ENCODE measurements around the gene SUGP1.
"Not testable (repeated sequence)": the region's sequence is repeated elsewhere in the genome, so short reads cannot be mapped to it uniquely, and the experiment has no call there.

Gene SUGP1, protein sequence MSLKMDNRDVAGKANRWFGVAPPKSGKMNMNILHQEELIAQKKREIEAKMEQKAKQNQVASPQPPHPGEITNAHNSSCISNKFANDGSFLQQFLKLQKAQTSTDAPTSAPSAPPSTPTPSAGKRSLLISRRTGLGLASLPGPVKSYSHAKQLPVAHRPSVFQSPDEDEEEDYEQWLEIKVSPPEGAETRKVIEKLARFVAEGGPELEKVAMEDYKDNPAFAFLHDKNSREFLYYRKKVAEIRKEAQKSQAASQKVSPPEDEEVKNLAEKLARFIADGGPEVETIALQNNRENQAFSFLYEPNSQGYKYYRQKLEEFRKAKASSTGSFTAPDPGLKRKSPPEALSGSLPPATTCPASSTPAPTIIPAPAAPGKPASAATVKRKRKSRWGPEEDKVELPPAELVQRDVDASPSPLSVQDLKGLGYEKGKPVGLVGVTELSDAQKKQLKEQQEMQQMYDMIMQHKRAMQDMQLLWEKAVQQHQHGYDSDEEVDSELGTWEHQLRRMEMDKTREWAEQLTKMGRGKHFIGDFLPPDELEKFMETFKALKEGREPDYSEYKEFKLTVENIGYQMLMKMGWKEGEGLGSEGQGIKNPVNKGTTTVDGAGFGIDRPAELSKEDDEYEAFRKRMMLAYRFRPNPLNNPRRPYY

DNA sequence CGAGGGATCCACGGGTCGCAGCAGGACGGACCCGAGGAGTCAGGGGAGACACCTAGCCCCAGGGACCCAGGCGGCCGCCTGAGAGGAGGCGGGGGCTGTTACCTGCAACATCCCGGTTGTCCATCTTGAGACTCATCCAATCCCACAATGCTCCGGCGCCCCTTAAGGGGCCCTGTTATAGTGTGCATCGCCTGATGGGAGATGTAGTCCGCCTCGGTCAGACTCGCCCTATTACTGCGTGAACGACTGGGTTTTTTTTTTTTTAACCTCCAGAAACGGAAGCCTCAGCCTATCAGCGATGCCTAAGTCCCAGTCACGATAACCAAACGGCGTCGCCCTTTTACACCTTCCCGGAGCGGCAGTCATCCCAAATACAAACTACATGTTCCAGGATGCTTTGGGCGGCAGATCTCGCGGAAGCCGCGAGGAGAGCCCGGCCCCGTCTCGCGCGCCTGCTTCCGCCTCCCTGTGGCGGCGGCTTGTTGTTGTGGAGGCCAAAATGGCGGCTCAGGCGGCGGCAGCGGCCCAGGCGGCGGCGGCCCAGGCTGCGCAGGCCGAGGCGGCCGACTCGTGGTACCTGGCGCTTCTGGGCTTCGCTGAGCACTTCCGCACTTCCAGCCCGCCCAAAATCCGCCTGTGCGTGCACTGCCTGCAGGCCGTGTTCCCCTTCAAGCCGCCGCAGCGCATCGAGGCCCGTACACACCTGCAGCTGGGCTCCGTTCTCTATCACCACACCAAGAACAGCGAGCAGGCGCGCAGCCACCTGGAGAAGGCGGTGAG lies at the start of gene SUGP1, which contains the start of gene MAU2:
SUGP1 (minus strand) TSS at position 149 of the 780 bp plus-strand sequence; CDS start at position 136, 13 bp downstream.
MAU2 (plus strand) TSS at position 469 of the 780 bp plus-strand sequence; CDS start at position 500, 31 bp downstream.
- DNase-seq (ENCODE audit: low read depth) = peak; percentile 82

DNA sequence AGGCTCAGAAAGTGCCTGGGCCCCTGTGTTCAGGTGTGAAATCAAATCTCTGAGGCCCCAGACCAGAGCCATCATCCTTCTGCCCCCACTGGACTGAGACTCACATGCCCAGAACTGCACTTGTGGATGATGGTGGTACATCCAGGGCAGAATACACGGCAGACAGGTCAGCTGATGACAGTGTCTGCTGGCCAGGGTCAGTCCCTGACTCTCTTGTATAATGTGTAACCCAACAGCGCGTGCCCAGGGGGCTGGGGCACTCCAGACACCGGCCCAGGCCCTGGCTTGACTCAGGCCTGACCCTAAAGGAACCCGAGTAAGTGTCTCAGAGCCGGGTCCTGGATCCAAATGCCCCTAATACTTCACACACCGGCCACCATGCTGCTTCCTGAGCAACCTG lies 47.8 kb upstream of the SUGP1 start:
- no peak for DNase-seq (ENCODE audit: low read depth)

DNA sequence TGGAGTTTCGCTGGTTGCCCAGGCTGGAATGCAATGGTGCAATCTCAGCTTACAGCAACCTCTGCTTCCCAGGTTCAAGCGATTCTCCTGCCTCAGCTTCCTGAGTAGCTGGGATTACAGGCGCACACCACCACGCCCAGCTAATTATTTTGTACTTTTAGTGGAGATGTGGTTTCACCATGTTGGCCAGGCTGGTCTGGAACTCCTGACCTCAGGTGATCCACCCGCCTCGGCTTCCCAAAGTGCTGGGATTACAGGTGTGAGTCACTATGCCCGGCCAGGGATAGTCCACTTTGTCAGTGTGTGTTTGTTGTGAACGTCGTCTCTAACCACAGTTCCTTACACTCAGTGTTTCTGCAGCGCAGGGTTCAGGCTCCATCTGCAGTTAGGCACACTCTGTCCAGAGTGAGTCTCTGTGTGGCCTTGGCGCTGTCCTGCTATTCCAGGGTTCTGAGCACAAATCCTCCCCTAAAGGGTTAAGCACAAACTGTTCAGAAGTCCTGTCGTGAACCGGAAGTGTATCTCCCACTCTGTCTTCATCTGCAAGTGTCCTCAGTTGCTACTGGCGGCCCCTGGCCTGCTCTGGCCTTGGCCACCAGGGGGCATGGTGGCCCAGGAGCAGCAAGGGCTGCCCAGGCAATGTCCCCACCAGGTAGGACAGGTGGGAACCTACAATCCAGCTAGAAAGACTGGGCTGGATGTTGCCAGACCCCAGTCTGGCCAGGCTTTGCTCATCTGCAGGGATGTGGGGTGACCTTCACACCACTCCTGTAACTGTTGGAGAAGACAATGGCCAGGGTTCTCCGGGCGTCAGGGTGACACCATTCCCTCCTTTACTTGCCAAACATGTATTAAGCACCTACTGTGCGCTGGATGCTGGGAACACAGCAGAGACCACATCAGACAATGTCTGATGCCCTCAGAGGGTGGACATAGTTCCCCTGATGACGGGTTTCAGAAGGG lies 46.4 kb upstream of the SUGP1 start:
- peak; percentile 36 for DNase-seq (ENCODE audit: low read depth)

DNA sequence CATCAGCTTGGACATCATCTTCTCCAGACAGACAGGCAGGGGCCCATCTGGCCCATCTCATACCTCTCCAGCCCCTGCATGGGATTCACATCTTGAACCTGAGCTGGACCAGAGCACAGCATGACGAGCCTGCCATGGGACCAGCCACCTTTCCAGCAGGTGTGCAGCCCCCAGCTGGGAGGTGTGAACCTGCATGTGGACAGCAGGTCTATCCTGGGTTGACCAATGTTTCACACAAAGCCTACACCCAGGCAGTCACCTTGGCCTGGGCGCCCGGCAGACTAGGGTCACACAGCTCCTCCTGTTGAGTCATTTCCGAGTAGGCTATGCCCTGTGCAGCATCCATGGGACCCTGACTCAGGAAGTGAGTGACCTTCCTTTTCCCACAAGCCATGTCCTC lies 41.8 kb upstream of the SUGP1 start:
- DNase-seq (ENCODE audit: low read depth) = no peak

DNA sequence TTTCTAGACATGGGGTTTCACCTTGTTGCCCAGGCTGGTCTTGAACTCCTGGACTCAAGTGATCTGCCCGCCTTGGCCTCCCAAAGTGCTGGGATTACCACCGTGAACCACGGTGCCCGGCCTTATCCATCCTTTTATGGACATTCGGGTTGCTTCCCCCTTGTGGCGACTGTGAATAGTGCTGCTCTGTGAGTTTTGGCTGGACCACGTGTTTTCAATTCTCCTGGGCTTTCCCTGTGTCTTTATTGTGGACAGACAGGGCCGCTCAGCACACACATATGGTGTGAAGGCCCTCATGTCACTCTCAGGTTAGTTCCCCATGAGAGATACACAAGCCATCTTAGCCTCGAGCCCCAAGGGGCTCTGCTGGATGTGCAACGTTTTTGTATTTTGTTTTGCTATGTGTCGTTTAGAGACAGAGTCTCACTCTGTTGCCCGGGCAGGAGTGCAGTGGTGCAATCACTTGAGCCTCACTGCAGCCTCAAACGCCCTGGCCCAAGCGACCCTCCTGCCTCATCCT lies 40.8 kb upstream of the SUGP1 start:
- DNase-seq (ENCODE audit: low read depth) = peak; percentile 80

DNA sequence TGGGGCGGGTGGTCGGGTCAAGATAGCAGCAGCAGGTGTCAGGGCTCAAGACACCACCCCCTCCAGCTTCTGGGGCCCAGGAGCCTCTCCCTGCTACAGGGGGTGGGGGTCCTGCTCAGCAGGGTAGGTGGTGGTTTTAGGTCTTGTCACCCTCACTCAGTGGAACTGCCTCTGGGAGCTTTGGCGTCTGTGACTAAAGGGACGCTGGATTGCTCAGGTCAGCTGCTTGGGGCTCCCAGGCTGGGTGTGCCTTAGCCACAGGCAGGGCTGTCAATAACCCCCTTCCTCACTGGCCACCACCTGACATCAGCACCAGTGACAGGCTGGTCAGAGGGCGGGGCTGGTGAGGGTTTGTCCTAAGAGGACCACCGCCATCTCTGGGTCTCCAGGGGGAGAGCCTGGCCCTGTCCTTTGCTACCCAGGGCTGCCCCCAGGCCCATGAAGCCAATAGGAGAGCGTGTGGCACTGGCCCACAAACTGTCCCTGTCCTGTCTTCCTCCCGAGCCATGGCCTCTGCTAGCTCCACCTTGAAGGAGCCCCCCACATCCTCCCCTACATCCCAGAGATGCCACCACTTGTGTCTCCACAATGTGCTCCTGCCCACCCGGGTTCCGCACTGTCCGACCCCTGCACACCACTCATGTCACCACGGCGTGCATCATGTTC lies 36.7 kb upstream of the SUGP1 start:
- no peak for DNase-seq (ENCODE audit: low read depth)

DNA sequence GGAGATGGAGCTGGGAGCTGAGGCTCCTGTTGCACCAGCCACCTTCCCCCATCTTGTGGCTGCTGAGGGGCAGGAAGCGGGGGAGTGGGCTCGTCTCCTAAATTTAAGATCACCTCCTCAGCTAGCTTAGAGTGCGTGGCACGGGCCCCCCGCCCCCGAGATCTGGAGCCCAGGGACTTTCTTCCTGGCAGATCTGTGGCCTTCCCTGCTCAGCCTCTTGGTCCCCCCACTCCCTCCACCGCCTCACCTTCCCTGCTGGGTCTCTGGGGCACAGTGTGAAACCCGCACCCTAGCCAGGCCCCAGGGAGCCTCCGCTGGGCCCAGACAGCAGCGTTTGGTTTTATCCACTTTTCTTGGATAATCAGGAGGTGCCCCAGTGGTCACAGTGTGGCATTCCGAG lies 36.2 kb upstream of the SUGP1 start:
- DNase-seq (ENCODE audit: low read depth) = no peak

DNA sequence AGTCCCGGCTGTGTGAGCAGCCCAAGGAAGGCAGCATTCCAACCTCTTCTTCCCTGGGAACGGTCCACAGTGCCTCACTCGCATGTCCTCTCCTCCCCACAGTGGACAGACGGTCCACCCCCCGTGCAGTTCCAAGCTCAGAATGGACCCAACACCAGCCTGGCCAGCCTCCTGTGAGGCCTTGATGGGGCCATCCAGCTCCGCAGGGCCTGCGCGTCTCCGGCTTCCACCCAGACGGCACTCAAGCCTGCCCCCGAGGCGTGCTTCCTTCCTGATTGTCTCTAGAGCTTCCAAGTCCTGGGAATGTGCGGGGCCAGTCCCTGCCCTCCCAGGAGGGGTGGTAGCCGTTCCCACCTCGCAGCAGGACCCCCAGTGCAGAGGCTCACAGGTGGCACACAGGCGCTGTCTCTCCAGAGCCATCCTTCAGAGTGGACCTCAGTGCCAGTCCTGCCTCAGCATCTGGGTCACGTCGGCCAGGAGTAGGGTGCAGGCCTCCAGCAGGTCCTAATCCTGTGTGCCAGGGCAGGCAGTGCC lies 35.4 kb upstream of the SUGP1 start:
- no peak for DNase-seq (ENCODE audit: low read depth)

DNA sequence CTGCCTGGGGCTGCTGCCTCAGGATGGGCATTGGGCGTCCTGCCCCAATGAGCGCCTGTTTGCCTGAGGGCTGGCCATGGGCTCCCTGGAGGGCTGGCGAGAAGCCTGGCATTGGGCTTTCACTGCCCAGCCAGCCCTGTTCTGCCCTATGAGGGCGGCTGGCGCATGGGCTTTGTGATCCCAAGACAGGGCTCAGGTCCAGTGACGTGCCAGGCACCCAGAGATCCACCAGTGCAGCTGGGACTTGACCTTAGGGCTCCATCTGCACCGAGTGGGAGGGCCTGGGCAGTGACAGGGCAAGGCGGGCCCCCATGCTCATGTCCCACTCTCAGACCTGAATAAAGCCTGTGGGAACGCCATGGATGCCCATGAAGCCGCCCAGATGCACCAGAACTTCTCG lies 34.6 kb upstream of the SUGP1 start:
- no peak for DNase-seq (ENCODE audit: low read depth)

DNA sequence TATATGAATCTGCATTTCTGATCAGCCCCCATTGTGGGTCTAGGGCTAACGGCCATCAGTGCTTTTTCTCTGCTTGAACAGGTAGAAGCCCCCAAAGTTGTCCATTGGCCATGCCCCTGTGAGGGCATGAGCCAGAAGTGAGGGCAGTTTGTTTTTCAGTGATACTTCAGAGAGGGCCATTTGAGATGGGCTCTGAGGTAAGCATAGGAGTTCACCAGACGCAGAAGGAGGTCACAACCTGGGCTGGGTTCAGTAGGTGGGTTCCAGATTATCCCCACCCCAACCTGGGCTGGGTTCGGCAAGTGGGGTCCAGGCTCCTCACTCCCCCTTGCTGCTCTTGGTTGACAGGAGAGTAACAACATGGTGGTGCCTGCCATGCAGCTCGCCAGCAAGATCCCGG lies 33.7 kb upstream of the SUGP1 start:
- no peak for DNase-seq (ENCODE audit: low read depth)

DNA sequence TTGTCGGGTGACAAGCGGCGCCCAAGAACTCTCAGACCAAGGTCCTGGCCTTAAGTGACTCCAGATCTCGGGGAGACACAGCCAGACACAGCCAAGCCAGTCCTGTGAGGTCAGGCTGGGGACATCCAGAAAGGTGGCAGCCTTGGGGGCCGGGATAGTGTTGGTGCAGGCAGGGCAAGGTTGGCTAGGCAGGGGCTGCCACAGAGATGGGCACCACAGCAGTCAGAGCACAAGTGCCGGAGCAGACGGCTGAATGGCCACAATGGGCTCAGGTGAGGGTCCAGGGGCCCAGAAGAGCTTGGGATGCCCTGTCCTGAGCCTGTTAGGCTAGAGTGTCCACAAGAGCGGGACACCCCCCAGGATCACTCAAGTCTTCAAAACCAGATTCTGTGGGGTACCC lies 32.5 kb upstream of the SUGP1 start:
- no peak for DNase-seq (ENCODE audit: low read depth)

DNA sequence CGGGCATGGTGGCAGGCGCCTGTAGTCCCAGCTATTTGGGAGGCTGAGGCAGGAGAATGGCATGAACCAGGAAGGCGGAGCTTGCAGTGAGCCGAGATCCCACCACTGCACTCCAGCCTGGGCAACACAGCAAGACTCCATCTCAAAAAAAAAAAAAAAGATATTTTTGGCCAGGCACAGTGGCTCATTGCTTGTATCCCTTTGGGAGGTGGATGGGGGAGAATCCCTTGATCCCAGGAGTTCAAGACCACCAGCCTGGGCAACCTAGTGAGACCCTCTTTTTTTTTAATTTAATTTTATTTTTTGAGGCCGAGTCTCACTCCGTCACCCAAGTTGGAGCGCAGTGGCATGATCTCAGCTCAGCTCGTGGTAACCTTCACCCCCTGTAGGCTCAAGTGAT lies 30.4 kb upstream of the SUGP1 start:
- DNase-seq (ENCODE audit: low read depth) = not testable (repeated sequence)

DNA sequence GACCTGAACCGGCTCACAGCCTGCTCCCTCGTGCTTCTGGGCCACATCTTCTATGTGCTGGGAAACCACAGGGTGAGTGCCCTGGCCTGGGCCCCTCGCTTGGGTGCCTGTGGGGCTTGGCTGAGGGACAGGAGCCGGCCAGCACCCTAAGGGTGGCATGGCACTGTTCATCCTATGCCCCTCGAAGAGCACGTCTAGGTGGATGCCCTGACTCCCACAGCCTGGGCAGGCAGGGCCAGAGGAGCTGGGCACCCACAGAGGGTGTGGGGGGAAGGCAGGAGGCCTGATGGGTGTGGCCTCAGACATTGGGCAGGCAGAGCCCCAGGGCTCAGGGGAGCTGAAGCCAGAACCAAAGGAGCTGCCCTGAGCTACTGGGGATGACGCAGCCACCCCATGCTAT lies 29.1 kb upstream of the SUGP1 start:
- DNase-seq (ENCODE audit: low read depth) = no peak

DNA sequence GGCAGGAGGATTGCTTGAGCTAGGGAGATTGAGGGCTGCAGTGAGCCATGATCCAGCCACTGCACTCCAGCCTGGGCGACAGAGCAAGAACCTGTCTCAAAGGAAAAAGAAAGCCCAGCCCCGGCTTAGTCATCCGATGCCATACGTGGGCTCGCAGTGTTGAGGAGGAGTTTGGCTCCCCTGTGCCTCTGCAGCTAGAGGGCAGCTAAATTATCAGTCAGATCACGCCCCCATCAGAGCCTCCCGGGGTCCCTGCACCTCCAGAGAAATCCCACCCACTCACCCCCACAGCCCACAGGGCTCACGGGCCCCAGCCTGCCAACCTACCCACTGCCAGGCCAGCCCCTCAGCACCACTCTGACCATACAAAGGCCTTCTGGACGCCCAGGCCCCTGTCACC lies 28.0 kb upstream of the SUGP1 start:
- DNase-seq (ENCODE audit: low read depth) = no peak

DNA sequence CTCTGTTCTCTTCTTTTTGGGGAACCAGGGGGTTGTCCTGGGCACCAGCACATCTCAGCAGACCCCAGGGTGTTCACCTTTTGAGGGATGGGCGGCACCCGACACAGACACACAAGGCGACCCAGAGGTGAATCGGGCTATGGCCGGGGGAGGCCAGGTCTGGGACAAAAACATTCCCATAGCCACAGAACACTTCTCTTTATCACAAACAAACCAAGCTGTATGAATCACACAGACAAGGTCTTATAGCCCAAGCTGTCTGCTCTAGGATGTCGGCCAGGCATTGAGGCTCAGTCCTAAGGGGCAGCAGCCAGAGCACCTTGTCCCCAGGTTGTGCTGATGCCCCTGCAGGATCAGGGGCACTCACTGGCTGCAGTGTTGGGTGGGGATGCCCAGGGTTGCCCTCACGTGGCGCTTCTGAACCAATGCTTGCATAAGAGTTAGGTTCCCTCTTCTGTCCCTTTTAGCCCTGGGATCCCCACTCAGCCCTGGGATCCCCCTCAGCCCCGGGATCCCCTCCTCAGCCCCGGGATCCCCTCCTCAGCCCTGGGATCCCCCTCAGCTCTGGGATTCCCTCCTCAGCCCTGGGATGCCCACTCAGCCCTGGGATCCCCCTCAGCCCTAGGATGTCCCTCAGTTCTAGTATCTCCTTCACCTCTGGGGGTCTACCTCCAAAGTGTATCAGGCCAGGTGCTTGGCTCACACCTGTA lies 27.2 kb upstream of the SUGP1 start:
- no peak for DNase-seq (ENCODE audit: low read depth)

DNA sequence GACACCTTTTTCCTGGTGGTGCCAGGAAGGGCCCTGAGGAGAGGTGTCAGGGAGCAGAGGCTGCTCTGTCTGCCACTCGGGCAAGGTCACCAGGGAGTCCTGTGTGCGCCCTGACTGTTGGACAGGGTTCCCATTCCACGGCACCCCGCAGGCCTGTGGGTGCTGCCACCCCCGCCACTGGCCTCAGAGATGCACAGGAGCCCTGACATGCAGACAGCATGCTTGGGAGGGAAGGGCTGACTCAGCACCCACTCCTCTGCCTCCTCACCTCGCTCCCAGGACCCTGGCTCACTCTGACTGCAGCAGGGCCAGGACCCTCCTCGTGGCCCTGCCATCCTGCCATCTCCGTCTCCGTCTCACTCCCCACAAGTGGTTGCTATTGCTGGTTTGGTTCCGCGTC lies 25.7 kb upstream of the SUGP1 start:
- DNase-seq (ENCODE audit: low read depth) = no peak

DNA sequence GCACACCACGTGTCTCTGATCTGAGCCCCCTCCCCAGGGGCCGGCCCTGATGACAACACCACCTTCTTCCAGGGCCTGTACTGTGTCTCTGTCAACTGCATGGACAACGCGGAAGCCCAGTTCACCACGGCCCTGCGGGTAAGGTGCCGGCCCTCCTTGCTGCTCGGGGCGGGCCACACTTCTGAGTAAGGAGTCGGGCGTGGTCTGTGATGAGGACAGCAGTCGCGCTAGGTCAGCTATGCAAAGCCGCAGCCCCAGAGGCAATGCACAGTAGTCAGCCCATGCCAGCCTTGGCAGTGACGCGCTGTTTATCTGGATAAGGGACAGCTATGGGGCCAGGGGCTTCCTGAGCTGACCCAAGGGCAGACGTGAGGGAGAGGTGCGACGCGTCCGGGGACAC lies 24.9 kb upstream of the SUGP1 start:
- no peak for DNase-seq (ENCODE audit: low read depth)

DNA sequence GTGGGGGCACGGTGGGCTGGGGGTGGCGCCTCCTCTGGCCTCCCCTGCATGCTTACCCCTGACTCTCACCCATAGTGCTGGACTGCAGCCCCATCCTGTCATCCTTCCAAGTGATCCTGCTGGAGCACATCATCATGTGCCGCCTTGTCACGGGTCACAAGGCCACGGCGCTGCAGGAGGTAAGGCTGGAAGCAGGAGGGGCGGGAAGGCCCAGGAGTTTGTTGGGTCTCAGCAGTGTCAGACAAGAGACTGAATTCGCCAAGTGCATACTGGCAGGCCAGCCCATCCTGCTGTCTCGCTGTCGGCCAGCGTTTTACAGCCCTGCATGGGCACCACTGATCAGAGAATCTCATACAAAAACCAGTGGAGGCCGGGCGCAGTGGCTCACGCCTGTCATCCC lies 23.5 kb upstream of the SUGP1 start:
- DNase-seq (ENCODE audit: low read depth) = no peak

DNA sequence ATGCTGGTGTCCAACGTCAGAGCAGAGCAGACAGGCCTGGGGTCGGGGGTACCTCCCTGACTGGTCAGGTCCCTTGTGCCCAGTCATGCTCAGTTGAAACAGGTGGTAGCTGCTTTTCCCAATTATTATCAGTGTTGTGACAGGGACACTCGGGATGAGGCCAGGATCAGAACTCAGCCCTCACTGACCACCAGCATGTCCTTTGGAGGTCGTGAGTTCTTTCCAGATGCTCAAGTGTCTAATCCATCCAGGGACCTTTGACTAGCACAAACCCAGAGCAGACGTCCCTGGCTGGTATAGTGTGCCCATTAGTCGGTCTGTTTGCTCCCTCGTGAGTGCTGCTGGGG lies 22.7 kb upstream of the SUGP1 start:
- DNase-seq (ENCODE audit: low read depth) = no peak

Measured in fibroblast of the conjunctiva (primary cell).